ENCODE measurements around the gene SLC25A11. TPM values are rescaled to one million over a fixed set of nuclear protein-coding genes. Genes with fewer than 3 reads are reported as not detected.

The SLC25A11 gene
- polyA plus RNA-seq, 1 of the 3 experiments (the other 2 are of a cell fraction), result 82.8 TPM

GRCh38 chr17:4986951-4987766 lies 47.3 kb upstream of the SLC25A11 start, which contains the start of gene CAMTA2:
Gene CAMTA2, minus strand, starts transcription at chr17:4987675. Its CDS starts 1,453 bp downstream, at chr17:4986222.
- Histone ChIP-seq H4K20me1 (ENCODE audit: insufficient read depth) (no peaks in the 10 kb centered on the region), H2AFZ (ENCODE audit: low read depth) (peak within 1 kb of the TSS; percentile 90), H3K9ac (peak within 1 kb of the TSS; percentile 75), H3K27me3 (ENCODE audit: insufficient read depth) (no peaks in the 10 kb centered on the region), H3K27ac (ENCODE audit: low read depth in 2 of 2, low read length in 1 of 2) (peak within 1 kb of the TSS; percentile 41 to 74; a peak in 2 of 4 replicates), H3K36me3 (replicated peaks in 1 of 2; ENCODE audit: control insufficient read depth in 1 of 2, insufficient read depth in 2 of 2, low read length in 1 of 2) (peaks cover 0 to 8% of the 10 kb centered on the region in 2 experiments), H3F3A (replicated peaks; ENCODE audit: insufficient read depth) (peaks cover 9% of the 10 kb centered on the region), H3K9me3 (no peaks in the 10 kb centered on the region), H3K4me2 (peak within 1 kb of the TSS; percentile 92), H3K9me2 (no peaks in the 10 kb centered on the region), H3K4me3 (ENCODE audit: low read depth in 2 of 2, low read length in 1 of 2) (peak within 1 kb of the TSS; percentile 83 to 96), H3K79me2 (ENCODE audit: insufficient read depth) (peaks cover 3% of the 10 kb centered on the region; the same call in 1 of the 2 replicates), H3K4me1 (ENCODE audit: control insufficient read depth in 1 of 2, insufficient read depth in 2 of 2, low read depth in 1 of 2, low read length in 1 of 2) (peaks cover 7 to 18% of the 10 kb centered on the region in 2 experiments; a peak in 2 of 4 replicates)
- DNase-seq, result peak; percentile 94
- ChIA-PET CTCF (interaction anchor here (0.7 to 5.7 kb wide), 29 partner anchors 8 to 197 kb away, joined by 3 to 54 read pairs (median 5); partner anchors contain the start of genes CHRNE, ENO3, GP1BA and INCA1), POLR2A (interaction anchor here (0.9 to 1.4 kb wide), 3 partner anchors 9 to 39 kb away, joined by 3 to 5 read pairs (median 4); partner anchors contain the start of gene SPAG7)
- WGBS (ENCODE audit: low lambda C conversion rate), result 16% methylated on average over 15 of the region's 78 CpGs
- no peak for TF ChIP-seq EZH2phosphoT487 (IDR thresholded peaks at IDR 0.05; ENCODE audit: borderline replicate concordance, low read depth)
- TF ChIP-seq USF1 (IDR thresholded peaks at IDR 0.05; ENCODE audit: borderline replicate concordance, low read depth), result 0 out of 2 replicates have a peak, but pooled peaks have one; percentile 21
- peak; percentile 95 for TF ChIP-seq MXI1 (IDR thresholded peaks at IDR 0.05; ENCODE audit: low read depth, low read length)
- peak; percentile 93; the same call in 1 of the 2 replicates for TF ChIP-seq MAX (IDR thresholded peaks at IDR 0.05; ENCODE audit: low read depth)
- TF ChIP-seq PBX3 (IDR thresholded peaks at IDR 0.05), result no peak; the same call in 1 of the 2 replicates
- no peak; the same call in 1 of the 2 replicates for TF ChIP-seq TAF1 (IDR thresholded peaks at IDR 0.05; ENCODE audit: borderline replicate concordance, low read depth, low read length)
- TF ChIP-seq ZBTB33 (IDR thresholded peaks at IDR 0.05; ENCODE audit: borderline replicate concordance, low read depth), result no peak
- TF ChIP-seq SMC3 (IDR thresholded peaks at IDR 0.05; ENCODE audit: low read depth, low read length), result peak; percentile 29; the same call in 1 of the 2 replicates
- peak; percentile 31; the same call in 1 of the 2 replicates for TF ChIP-seq FOXM1 (IDR thresholded peaks at IDR 0.05; ENCODE audit: low read depth)
- TF ChIP-seq CHD2 (IDR thresholded peaks at IDR 0.05; ENCODE audit: low read length, partially characterized antibody), result no peak
- TF ChIP-seq YY1 (IDR thresholded peaks at IDR 0.05; ENCODE audit: low read depth), result peak; percentile 82
- TF ChIP-seq RAD21 (IDR thresholded peaks at IDR 0.05; ENCODE audit: low read length), result peak; percentile 30
- no peak; the same call in 1 of the 2 replicates for TF ChIP-seq RXRA (IDR thresholded peaks at IDR 0.05; ENCODE audit: borderline replicate concordance, low read depth)
- no peak for TF ChIP-seq JUND (IDR thresholded peaks at IDR 0.05)
- no peak; the same call in 1 of the 2 replicates for TF ChIP-seq ELF1 (IDR thresholded peaks at IDR 0.05)
- no peak for TF ChIP-seq IRF3 (IDR thresholded peaks at IDR 0.05; ENCODE audit: low read depth, low read length)
- TF ChIP-seq REST (IDR thresholded peaks at IDR 0.05; ENCODE audit: low read depth, low read length), result no peak
- TF ChIP-seq USF2 (IDR thresholded peaks at IDR 0.05; ENCODE audit: borderline replicate concordance, low read depth, low read length), result no peak
- TF ChIP-seq RCOR1 (IDR thresholded peaks at IDR 0.05; ENCODE audit: low read length), result no peak
- no peak for TF ChIP-seq FOSL2 (IDR thresholded peaks at IDR 0.05; ENCODE audit: borderline replicate concordance, low read depth)
- no peak for TF ChIP-seq RFX5 (IDR thresholded peaks at IDR 0.05; ENCODE audit: low read length)
